Gastrocnemius medialis (tissue), 4 donors: ENCODE results near the gene FLT3LG. TPM values are rescaled to one million over a fixed set of nuclear protein-coding genes. Genes with fewer than 3 reads are reported as not detected.

Experiments used
- ATAC-seq, 2 donors: fragments of 150-250 bp; one replicate each; pipeline ENCODE4 v1.9.1; 2016
- DNase-seq, 2 donors: peaks; one replicate each; pipeline ENCODE4 v3.0.0-alpha.2; 2019
- H3K27ac ChIP-seq, 4 donors: fragments of 200-600 bp; sonication (generic); 1 replicate in 1 of 4; 2 replicates in 3 of 4; pipeline ENCODE4 v1.5.1; 2016 to 2018; ENCODE audit warnings: mild to moderate bottlenecking in 2 of 4, moderate library complexity in 1 of 4
- H3K27me3 ChIP-seq, 3 donors: fragments of 200-600 bp; sonication (generic) in 2 of 3; 1 replicate in 1 of 3; 2 replicates in 2 of 3; pipeline versions ENCODE4 v1.5.1 to v1.6.0; 2016 to 2019; ENCODE audit warnings: mild to moderate bottlenecking in 1 of 3, moderate library complexity in 1 of 3
- H3K36me3 ChIP-seq, 2 donors: fragments of 200-600 bp; sonication (generic) in 1 of 2; one replicate each; pipeline ENCODE4 v1.5.1; 2017 to 2018
- H3K4me1 ChIP-seq, 2 donors: fragments of 200-600 bp; sonication (generic) in 1 of 2; one replicate each; pipeline ENCODE4 v1.5.1; 2016 to 2017; ENCODE audit warnings: mild to moderate bottlenecking in 2 of 2
- H3K4me3 ChIP-seq, 4 donors: fragments of 200-600 bp; sonication (generic) in 3 of 4; 1 replicate in 1 of 4; 2 replicates in 3 of 4; pipeline ENCODE4 v1.5.1; 2016 to 2019; ENCODE audit warnings: mild to moderate bottlenecking in 2 of 4
- H3K9me3 ChIP-seq, 3 donors: fragments of 200-600 bp; sonication (generic) in 2 of 3; 1 replicate in 1 of 3; 2 replicates in 2 of 3; pipeline ENCODE4 v1.5.1; 2016 to 2019
- POLR2A ChIP-seq, 2 donors: fragments of 450-650 bp; IDR thresholded peaks; one replicate each; pipeline ENCODE4 v1.6.1; 2017; ENCODE audit warnings: antibody characterized with exemption in 2 of 2, mild to moderate bottlenecking in 2 of 2, moderate library complexity in 2 of 2
- in situ Hi-C, 4 donors: fragments of 200-750 bp; cut with MboI; loops; one replicate each; pipeline versions ENCODE4 v1.15.0 to v1.8.0; 2017; ENCODE audit warnings: low sequenced_read_pairs in 4 of 4
- intact Hi-C: fragments of 100-400 bp; cut with DNase I; formaldehyde crosslinking; loops from one replicate; pipeline ENCODE4 v1.15.1; 2023; ENCODE audit warnings: low total_unique reads
- total RNA-seq, 4 donors: library from RNA; depleted of rRNA; stranded (reverse); fragments of >200 nt; gene quantifications; one replicate each; pipeline versions ENCODE4 v1.1.0 to v1.2.3, GENCODE V29; 2016
- TF ChIP-seq, protein P1 (sequence below), 5 experiments: fragments of 450-650 bp in 3 of 5; fragments of 200-600 bp in 2 of 5; sonication (generic) in 2 of 5; IDR thresholded peaks in 4 of 5; conservative IDR thresholded peaks in 1 of 5; 1 replicate in 4 of 5; 2 replicates in 1 of 5; pipeline ENCODE4 v1.5.1; 2016 to 2019; ENCODE audit warnings: antibody characterized with exemption in 5 of 5, mild to moderate bottlenecking in 3 of 5, moderate library complexity in 3 of 5

The FLT3LG gene
- total RNA-seq, 4 donors from 2014 or later: 0.91 to 2.7 (median 1.2) TPM

- Histone ChIP-seq H3K27ac (peak overlapping the region; percentile 87 to 98 (median 94)), H3K9me3 (no peaks in the 10 kb centered on the region), H3K4me1 (peaks cover 21 to 29% of the 10 kb centered on the region in 2 donors), H3K36me3 (peaks cover 0 to 38% of the 10 kb centered on the region in 2 donors), H3K27me3 (no peaks in the 10 kb centered on the region), H3K4me3 (peak overlapping the region; percentile 83 to 96 (median 90))
- ATAC-seq (no peak), DNase-seq (no peak)
- no peak for TF ChIP-seq POLR2A (IDR thresholded peaks at IDR 0.05)
- TF ChIP-seq, protein P1, sequence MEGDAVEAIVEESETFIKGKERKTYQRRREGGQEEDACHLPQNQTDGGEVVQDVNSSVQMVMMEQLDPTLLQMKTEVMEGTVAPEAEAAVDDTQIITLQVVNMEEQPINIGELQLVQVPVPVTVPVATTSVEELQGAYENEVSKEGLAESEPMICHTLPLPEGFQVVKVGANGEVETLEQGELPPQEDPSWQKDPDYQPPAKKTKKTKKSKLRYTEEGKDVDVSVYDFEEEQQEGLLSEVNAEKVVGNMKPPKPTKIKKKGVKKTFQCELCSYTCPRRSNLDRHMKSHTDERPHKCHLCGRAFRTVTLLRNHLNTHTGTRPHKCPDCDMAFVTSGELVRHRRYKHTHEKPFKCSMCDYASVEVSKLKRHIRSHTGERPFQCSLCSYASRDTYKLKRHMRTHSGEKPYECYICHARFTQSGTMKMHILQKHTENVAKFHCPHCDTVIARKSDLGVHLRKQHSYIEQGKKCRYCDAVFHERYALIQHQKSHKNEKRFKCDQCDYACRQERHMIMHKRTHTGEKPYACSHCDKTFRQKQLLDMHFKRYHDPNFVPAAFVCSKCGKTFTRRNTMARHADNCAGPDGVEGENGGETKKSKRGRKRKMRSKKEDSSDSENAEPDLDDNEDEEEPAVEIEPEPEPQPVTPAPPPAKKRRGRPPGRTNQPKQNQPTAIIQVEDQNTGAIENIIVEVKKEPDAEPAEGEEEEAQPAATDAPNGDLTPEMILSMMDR (IDR thresholded peaks at IDR 0.05 in 4 of 5, conservative IDR thresholded peaks at IDR 0.05 in 1 of 5): no peak
- intact Hi-C loops: no loop called here
- in situ Hi-C loops: no loop called here
Observed at GRCh38 chr19:49488863-49489537, 15.0 kb downstream of the FLT3LG start.

GRCh38 chr19:49489601-49490167 is 15.7 kb downstream of the FLT3LG start:
- peaks cover 0 to 38% of the 10 kb centered on the region in 2 donors for H3K36me3 ChIP-seq
- DNase-seq: no peak
- peaks cover 21 to 29% of the 10 kb centered on the region in 2 donors for H3K4me1 ChIP-seq
- H3K27ac ChIP-seq: peak overlapping the region; percentile 87 to 98 (median 94)
- no peak for ATAC-seq
- TF ChIP-seq, protein P1 (IDR thresholded peaks at IDR 0.05 in 4 of 5, conservative IDR thresholded peaks at IDR 0.05 in 1 of 5): no peak
- no peak for TF ChIP-seq POLR2A (IDR thresholded peaks at IDR 0.05)
- H3K9me3 ChIP-seq: no peaks in the 10 kb centered on the region
- H3K27me3 ChIP-seq: no peaks in the 10 kb centered on the region
- H3K4me3 ChIP-seq: peak overlapping the region in 3 of 4 donors; percentile 84 to 96 (median 95)
- in situ Hi-C loops: no loop called here
- intact Hi-C loops: no loop called here

- Histone ChIP-seq H3K4me3 (no peak overlapping the region), H3K27ac (peak overlapping the region; percentile 87 to 98 (median 94)), H3K4me1 (peaks cover 26 to 32% of the 10 kb centered on the region in 2 donors), H3K27me3 (no peaks in the 10 kb centered on the region), H3K9me3 (no peaks in the 10 kb centered on the region), H3K36me3 (peaks cover 0 to 38% of the 10 kb centered on the region in 2 donors)
- no peak for TF ChIP-seq POLR2A (IDR thresholded peaks at IDR 0.05)
- TF ChIP-seq, protein P1 (IDR thresholded peaks at IDR 0.05 in 4 of 5, conservative IDR thresholded peaks at IDR 0.05 in 1 of 5): no peak
- ATAC-seq (no peak), DNase-seq (no peak)
- in situ Hi-C loops: no loop called here
- intact Hi-C loops: no loop called here
Observed at GRCh38 chr19:49490287-49491029, 16.4 kb downstream of the FLT3LG start.

DNA sequence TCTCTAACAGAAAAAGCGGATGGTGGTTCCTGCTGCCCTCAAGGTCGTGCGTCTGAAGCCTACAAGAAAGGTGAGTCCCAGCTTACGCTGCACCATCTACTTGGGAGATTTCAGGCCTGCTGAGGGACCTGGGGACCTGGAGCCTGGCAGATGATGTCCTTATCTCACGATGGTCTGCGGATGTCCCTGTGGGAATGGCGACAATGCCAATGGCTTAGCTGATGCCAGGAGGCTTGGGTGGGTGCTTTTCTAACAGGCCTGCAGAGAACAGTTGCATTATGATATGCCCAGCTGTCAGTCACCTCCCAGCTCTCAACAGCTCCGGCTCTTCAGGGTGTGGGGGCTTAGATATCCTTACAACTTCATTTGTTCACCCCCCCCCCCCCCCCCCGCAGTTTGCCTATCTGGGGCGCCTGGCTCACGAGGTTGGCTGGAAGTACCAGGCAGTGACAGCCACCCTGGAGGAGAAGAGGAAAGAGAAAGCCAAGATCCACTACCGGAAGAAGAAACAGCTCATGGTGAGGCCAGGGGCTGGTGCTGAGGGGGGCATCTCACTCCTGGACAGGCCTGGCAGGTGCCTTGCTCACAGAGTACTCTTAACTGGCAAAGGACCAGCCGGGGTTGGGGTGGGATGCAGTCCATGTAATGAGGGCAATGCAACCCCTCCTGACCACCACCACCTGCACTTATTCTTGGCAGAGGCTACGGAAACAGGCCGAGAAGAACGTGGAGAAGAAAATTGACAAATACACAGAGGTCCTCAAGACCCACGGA is 17.2 kb downstream of the FLT3LG start:
- Histone ChIP-seq H3K4me3 (no peak overlapping the region), H3K4me1 (peaks cover 28 to 34% of the 10 kb centered on the region in 2 donors), H3K36me3 (peaks cover 0 to 38% of the 10 kb centered on the region in 2 donors), H3K27me3 (no peaks in the 10 kb centered on the region), H3K27ac (peak overlapping the region in 1 of 4 donors; percentile 96), H3K9me3 (no peaks in the 10 kb centered on the region)
- TF ChIP-seq POLR2A (IDR thresholded peaks at IDR 0.05): no peak
- TF ChIP-seq, protein P1 (IDR thresholded peaks at IDR 0.05 in 4 of 5, conservative IDR thresholded peaks at IDR 0.05 in 1 of 5): no peak
- in situ Hi-C loops: no loop called here
- intact Hi-C loops: no loop called here
- ATAC-seq (no peak), DNase-seq (no peak)
